ENCODE data around the gene CCDC150.

CCDC150 gene

GRCh38 chr2:196742216-196742615 is 102.7 kb downstream of the CCDC150 start:
- H3K36me3 ChIP-seq, result peaks cover 0 to 48% (median 17%) of the 10 kb centered on the region in 11 experiments; a peak in 17 of 22 replicates
- H3K9ac ChIP-seq, result no peak overlapping the region
- no peaks in the 10 kb centered on the region for H4K20me1 ChIP-seq
- peaks cover 0 to 36% (median 0%) of the 10 kb centered on the region in 10 experiments; a peak in 7 of 20 replicates for H3K4me1 ChIP-seq
- H3K4me3 ChIP-seq, result no peak overlapping the region
- TF ChIP-seq Cebpa-rat (IDR thresholded peaks at IDR 0.05), result no peak
- H3K9me3 ChIP-seq (replicated peaks in 1 of 11), result peaks cover 10 to 31% (median 25%) of the 10 kb centered on the region in 11 experiments; a peak in 20 of 22 replicates
- H3K4me2 ChIP-seq, result peak overlapping the region in 2 of 11 experiments; percentile 64 to 67; a peak in 3 of 22 replicates
- peak overlapping the region in 1 of 11 experiments; percentile 3; a peak in 1 of 22 replicates for H3K27ac ChIP-seq
- no peaks in the 10 kb centered on the region for H3K27me3 ChIP-seq

GRCh38 chr2:196742685-196743084 is 103.2 kb downstream of the CCDC150 start:
- Histone ChIP-seq H3K36me3 (peaks cover 0 to 48% (median 17%) of the 10 kb centered on the region in 11 experiments; a peak in 17 of 22 replicates), H4K20me1 (no peaks in the 10 kb centered on the region), H3K4me2 (peak overlapping the region in 3 of 11 experiments; percentile 64 to 70 (median 67); a peak in 6 of 22 replicates), H3K4me3 (no peak overlapping the region), H3K27me3 (no peaks in the 10 kb centered on the region), H3K9ac (no peak overlapping the region; a peak in 1 of 22 replicates), H3K27ac (peak overlapping the region in 2 of 11 experiments; percentile 3 to 32; a peak in 3 of 22 replicates), H3K9me3 (replicated peaks in 1 of 11) (peaks cover 10 to 31% (median 21%) of the 10 kb centered on the region in 11 experiments; a peak in 20 of 22 replicates), H3K4me1 (peaks cover 0 to 36% (median 0%) of the 10 kb centered on the region in 10 experiments; a peak in 7 of 20 replicates)
- TF ChIP-seq Cebpa-rat (IDR thresholded peaks at IDR 0.05), result no peak

GRCh38 chr2:196743165-196743564 is 103.7 kb downstream of the CCDC150 start:
- Histone ChIP-seq H3K9me3 (replicated peaks in 1 of 11) (peaks cover 10 to 26% (median 17%) of the 10 kb centered on the region in 11 experiments; a peak in 20 of 22 replicates), H3K4me3 (no peak overlapping the region), H3K27ac (peak overlapping the region in 2 of 11 experiments; percentile 3 to 32; a peak in 3 of 22 replicates), H3K36me3 (peaks cover 0 to 47% (median 17%) of the 10 kb centered on the region in 11 experiments; a peak in 17 of 22 replicates), H3K9ac (no peak overlapping the region; a peak in 1 of 22 replicates), H3K4me1 (peaks cover 0 to 39% (median under 1%) of the 10 kb centered on the region in 10 experiments; a peak in 8 of 20 replicates), H3K4me2 (peak overlapping the region in 3 of 11 experiments; percentile 64 to 70 (median 67); a peak in 6 of 22 replicates), H3K27me3 (no peaks in the 10 kb centered on the region), H4K20me1 (no peaks in the 10 kb centered on the region)
- no peak for TF ChIP-seq Cebpa-rat (IDR thresholded peaks at IDR 0.05)

- Histone ChIP-seq H3K9ac (no peak overlapping the region), H3K36me3 (peaks cover 0 to 34% (median 13%) of the 10 kb centered on the region in 11 experiments; a peak in 16 of 22 replicates), H3K9me3 (replicated peaks in 1 of 11) (peaks cover 0 to 6% (median 0%) of the 10 kb centered on the region in 11 experiments; a peak in 3 of 22 replicates), H3K27ac (no peak overlapping the region), H4K20me1 (no peaks in the 10 kb centered on the region), H3K4me1 (peaks cover 0 to 43% (median 12%) of the 10 kb centered on the region in 10 experiments; a peak in 12 of 20 replicates), H3K4me3 (no peak overlapping the region), H3K27me3 (no peaks in the 10 kb centered on the region), H3K4me2 (no peak overlapping the region)
- TF ChIP-seq Cebpa-rat (IDR thresholded peaks at IDR 0.05), result no peak
Measured at GRCh38 chr2:196745711-196746110, 106.2 kb downstream of the CCDC150 start.

GRCh38 chr2:196747400-196747799 is 107.9 kb downstream of the CCDC150 start:
- Histone ChIP-seq H3K27ac (no peak overlapping the region), H3K4me1 (peaks cover 0 to 42% (median 12%) of the 10 kb centered on the region in 10 experiments; a peak in 12 of 20 replicates), H3K9me3 (replicated peaks in 1 of 11) (no peaks in the 10 kb centered on the region), H3K4me2 (no peak overlapping the region), H3K27me3 (no peaks in the 10 kb centered on the region), H3K9ac (no peak overlapping the region), H3K36me3 (peaks cover 0 to 22% (median 8%) of the 10 kb centered on the region in 11 experiments; a peak in 16 of 22 replicates), H4K20me1 (no peaks in the 10 kb centered on the region), H3K4me3 (no peak overlapping the region)
- TF ChIP-seq Cebpa-rat (IDR thresholded peaks at IDR 0.05), result no peak

GRCh38 chr2:196748123-196748522 is 108.6 kb downstream of the CCDC150 start:
- Histone ChIP-seq H3K36me3 (peaks cover 0 to 15% (median 1%) of the 10 kb centered on the region in 11 experiments; a peak in 11 of 22 replicates), H3K4me3 (no peak overlapping the region)
- no peak for TF ChIP-seq Cebpa-rat (IDR thresholded peaks at IDR 0.05)

GRCh38 chr2:196750291-196750923 is 110.9 kb downstream of the CCDC150 start:
- peaks cover 0 to 9% (median 7%) of the 10 kb centered on the region in 11 experiments; a peak in 13 of 22 replicates for H3K9me3 ChIP-seq (replicated peaks in 1 of 11)
- peaks cover 0 to 9% (median 0%) of the 10 kb centered on the region in 11 experiments; a peak in 2 of 22 replicates for H3K36me3 ChIP-seq
- H3K4me2 ChIP-seq, result no peak overlapping the region
- peak overlapping the region in 4 of 11 experiments; percentile 6 to 57 (median 26); a peak in 5 of 22 replicates for H3K27ac ChIP-seq
- H3K9ac ChIP-seq, result no peak overlapping the region
- H3K4me1 ChIP-seq, result peaks cover 0 to 20% (median 11%) of the 10 kb centered on the region in 10 experiments; a peak in 12 of 20 replicates
- H3K27me3 ChIP-seq, result no peaks in the 10 kb centered on the region
- no peak for TF ChIP-seq Cebpa-rat (IDR thresholded peaks at IDR 0.05)
- H4K20me1 ChIP-seq, result no peaks in the 10 kb centered on the region
- H3K4me3 ChIP-seq, result no peak overlapping the region

More at GRCh38 chr2:196748123-196748522, 108.6 kb downstream of the CCDC150 start:
- Histone ChIP-seq H3K4me1 (peaks cover 0 to 35% (median 11%) of the 10 kb centered on the region in 10 experiments; a peak in 12 of 20 replicates), H3K4me2 (peak overlapping the region in 7 of 11 experiments; percentile 12 to 82 (median 66); a peak in 9 of 22 replicates), H4K20me1 (no peaks in the 10 kb centered on the region), H3K9me3 (replicated peaks in 1 of 11) (no peaks in the 10 kb centered on the region), H3K27ac (peak overlapping the region in 6 of 11 experiments; percentile 49 to 79 (median 63); a peak in 9 of 22 replicates), H3K9ac (no peak overlapping the region; a peak in 1 of 22 replicates), H3K27me3 (no peaks in the 10 kb centered on the region)

GRCh38 chr2:196750977-196751631 is 111.6 kb downstream of the CCDC150 start:
- Histone ChIP-seq H3K4me1 (peaks cover 0 to 20% (median 11%) of the 10 kb centered on the region in 10 experiments; a peak in 12 of 20 replicates), H3K9ac (no peak overlapping the region), H3K9me3 (replicated peaks in 1 of 11) (peaks cover 0 to 9% (median 7%) of the 10 kb centered on the region in 11 experiments; a peak in 13 of 22 replicates), H3K4me3 (no peak overlapping the region), H3K4me2 (no peak overlapping the region; a peak in 1 of 22 replicates), H4K20me1 (no peaks in the 10 kb centered on the region), H3K27ac (peak overlapping the region in 3 of 11 experiments; percentile 6 to 57 (median 45); a peak in 4 of 22 replicates), H3K36me3 (peaks cover 0 to 9% (median 0%) of the 10 kb centered on the region in 11 experiments; a peak in 2 of 22 replicates), H3K27me3 (no peaks in the 10 kb centered on the region)
- TF ChIP-seq Cebpa-rat (IDR thresholded peaks at IDR 0.05), result no peak

Data from BLaER1 treated with 17β-estradiol and CSF1 and Interleukin-3, amounts not matched to agents 10 nM and 100 nM (cell line).